Activated naive CD4-positive, alpha-beta T cell treated with anti-CD3 and anti-CD28 coated beads for 36 hours (primary cell): ENCODE measurements around the gene TOM1L2. TPM values are rescaled to one million over a fixed set of nuclear protein-coding genes. Genes with fewer than 3 reads are reported as not detected.

ENCODE experiments used
- CTCF ChIA-PET: fragments of 350-600 bp; sonication (Branson Sonifier 250); formaldehyde crosslinking; loops from one replicate; lab custom pipeline; 2021; ENCODE audit warnings: antibody characterized with exemption; lab: Charles Lee
- DNase-seq: peaks from one replicate; pipeline ENCODE4 v3.0.0-alpha.2; 2020
- H3K27ac Mint-ChIP-seq: one replicate; pipeline ENCODE4 v1.8.0; 2021; ENCODE audit warnings: mild to moderate bottlenecking, mixed read lengths
- H3K27me3 Mint-ChIP-seq: one replicate; pipeline ENCODE4 v1.8.0; 2021; ENCODE audit warnings: low read depth, mixed read lengths
- H3K36me3 Mint-ChIP-seq: one replicate; pipeline ENCODE4 v1.8.0; 2021; ENCODE audit warnings: low read depth, mixed read lengths
- H3K4me1 Mint-ChIP-seq: one replicate; pipeline ENCODE4 v1.8.0; 2021; ENCODE audit warnings: low read depth, mixed read lengths
- H3K4me3 Mint-ChIP-seq: one replicate; pipeline ENCODE4 v1.8.0; 2021; ENCODE audit warnings: mild to moderate bottlenecking, moderate library complexity, mixed read lengths
- H3K9me3 Mint-ChIP-seq: one replicate; pipeline ENCODE4 v1.8.0; 2021; ENCODE audit warnings: mixed read lengths
- intact Hi-C: fragments of 100-400 bp; cut with micrococcal nuclease; formaldehyde crosslinking; loops from one replicate; pipeline ENCODE4 v1.15.1; 2023
- total RNA-seq, 2 experiments: library from RNA; stranded (reverse); gene quantifications; one replicate each; pipeline ENCODE4 v1.2.3, GENCODE V29; 2021

TOM1L2 gene
- total RNA-seq, 2 experiments from 2014 or later: 9.8 to 9.9 TPM

- intact Hi-C loops: no loop called here
- CTCF ChIA-PET: interaction anchor here (1.3 kb wide), 1 partner anchor 40 kb away, joined by 3 read pairs; no protein-coding TSS in a partner anchor
Measured at GRCh38 chr17:17993852-17994251, 21.7 kb upstream of the TOM1L2 start.

GRCh38 chr17:17993366-17993765 lies 21.2 kb upstream of the TOM1L2 start:
- intact Hi-C loops: no loop called here

More at GRCh38 chr17:17993852-17994251, 21.7 kb upstream of the TOM1L2 start:
- Mint-ChIP-seq H3K4me1 (peaks cover 2% of the 10 kb centered on the region), H3K9me3 (no peaks in the 10 kb centered on the region), H3K36me3 (no peaks in the 10 kb centered on the region), H3K4me3 (no peak overlapping the region), H3K27ac (no peak overlapping the region), H3K27me3 (no peaks in the 10 kb centered on the region)
- DNase-seq: no peak

GRCh38 chr17:17990282-17990681 lies 18.1 kb upstream of the TOM1L2 start:
- Mint-ChIP-seq H3K27ac (no peak overlapping the region), H3K9me3 (no peaks in the 10 kb centered on the region)

More at GRCh38 chr17:17993366-17993765, 21.2 kb upstream of the TOM1L2 start:
- peaks cover 2% of the 10 kb centered on the region for H3K4me1 Mint-ChIP-seq
- no peaks in the 10 kb centered on the region for H3K9me3 Mint-ChIP-seq
- no peak for DNase-seq
- H3K27ac Mint-ChIP-seq: no peak overlapping the region
- no peaks in the 10 kb centered on the region for H3K27me3 Mint-ChIP-seq
- H3K4me3 Mint-ChIP-seq: no peak overlapping the region
- no peaks in the 10 kb centered on the region for H3K36me3 Mint-ChIP-seq
- CTCF ChIA-PET: interaction anchor here (1.3 kb wide), 1 partner anchor 40 kb away, joined by 3 read pairs; no protein-coding TSS in a partner anchor

GRCh38 chr17:17989618-17990017 lies 17.4 kb upstream of the TOM1L2 start:
- CTCF ChIA-PET: no interaction called here
- Mint-ChIP-seq H3K36me3 (no peaks in the 10 kb centered on the region), H3K4me3 (no peak overlapping the region), H3K4me1 (no peaks in the 10 kb centered on the region), H3K9me3 (no peaks in the 10 kb centered on the region), H3K27me3 (no peaks in the 10 kb centered on the region), H3K27ac (no peak overlapping the region)
- intact Hi-C loops: no loop called here
- DNase-seq: no peak

More at GRCh38 chr17:17990282-17990681, 18.1 kb upstream of the TOM1L2 start:
- H3K36me3 Mint-ChIP-seq: no peaks in the 10 kb centered on the region
- intact Hi-C loops: no loop called here
- DNase-seq: no peak
- H3K4me3 Mint-ChIP-seq: no peak overlapping the region
- no peaks in the 10 kb centered on the region for H3K27me3 Mint-ChIP-seq
- H3K4me1 Mint-ChIP-seq: peaks cover 2% of the 10 kb centered on the region
- CTCF ChIA-PET: no interaction called here

GRCh38 chr17:17989081-17989480 lies 16.9 kb upstream of the TOM1L2 start:
- Mint-ChIP-seq H3K27ac (no peak overlapping the region), H3K9me3 (no peaks in the 10 kb centered on the region), H3K27me3 (no peaks in the 10 kb centered on the region), H3K4me3 (no peak overlapping the region), H3K4me1 (no peaks in the 10 kb centered on the region), H3K36me3 (no peaks in the 10 kb centered on the region)
- CTCF ChIA-PET: no interaction called here
- intact Hi-C loops: no loop called here
- DNase-seq: no peak

GRCh38 chr17:17988427-17988945 lies 16.3 kb upstream of the TOM1L2 start:
- Mint-ChIP-seq H3K27me3 (no peaks in the 10 kb centered on the region), H3K4me1 (no peaks in the 10 kb centered on the region), H3K9me3 (no peaks in the 10 kb centered on the region), H3K36me3 (no peaks in the 10 kb centered on the region), H3K27ac (no peak overlapping the region), H3K4me3 (no peak overlapping the region)
- CTCF ChIA-PET: no interaction called here
- DNase-seq: no peak
- intact Hi-C loops: no loop called here

- H3K27me3 Mint-ChIP-seq: no peaks in the 10 kb centered on the region
- no peaks in the 10 kb centered on the region for H3K36me3 Mint-ChIP-seq
- H3K4me1 Mint-ChIP-seq: no peaks in the 10 kb centered on the region
- intact Hi-C loops: no loop called here
- CTCF ChIA-PET: no interaction called here
- H3K9me3 Mint-ChIP-seq: no peaks in the 10 kb centered on the region
- H3K27ac Mint-ChIP-seq: no peak overlapping the region
- no peak overlapping the region for H3K4me3 Mint-ChIP-seq
- no peak for DNase-seq
Measured at GRCh38 chr17:17987901-17988300, 15.7 kb upstream of the TOM1L2 start.

GRCh38 chr17:17987187-17987896 lies 15.1 kb upstream of the TOM1L2 start:
- CTCF ChIA-PET: interaction anchor here (0.7 to 0.9 kb wide), 2 partner anchors 62 to 88 kb away, joined by 3 read pairs; no protein-coding TSS in a partner anchor
- intact Hi-C loops: no loop called here
- DNase-seq: no peak
- no peak overlapping the region for H3K27ac Mint-ChIP-seq
- H3K9me3 Mint-ChIP-seq: no peaks in the 10 kb centered on the region
- no peaks in the 10 kb centered on the region for H3K4me1 Mint-ChIP-seq
- H3K27me3 Mint-ChIP-seq: no peaks in the 10 kb centered on the region
- no peak overlapping the region for H3K4me3 Mint-ChIP-seq
- no peaks in the 10 kb centered on the region for H3K36me3 Mint-ChIP-seq

- Mint-ChIP-seq H3K36me3 (no peaks in the 10 kb centered on the region), H3K4me1 (no peaks in the 10 kb centered on the region), H3K27ac (no peak overlapping the region), H3K4me3 (no peak overlapping the region), H3K27me3 (no peaks in the 10 kb centered on the region), H3K9me3 (no peaks in the 10 kb centered on the region)
- DNase-seq: no peak
- CTCF ChIA-PET: interaction anchor here (0.6 to 1.7 kb wide), 7 partner anchors 16 to 66 kb away, joined by 3 to 8 read pairs (median 3); no protein-coding TSS in a partner anchor
- intact Hi-C loops: loop anchor here (2.0 kb wide), 1 partner anchor 47 kb away; no protein-coding TSS in a partner anchor
Measured at GRCh38 chr17:17985555-17985954, 13.4 kb upstream of the TOM1L2 start.

GRCh38 chr17:17985153-17985552 lies 13.0 kb upstream of the TOM1L2 start:
- H3K4me1 Mint-ChIP-seq: no peaks in the 10 kb centered on the region
- intact Hi-C loops: loop anchor here (2.0 kb wide), 1 partner anchor 48 kb away; no protein-coding TSS in a partner anchor
- H3K9me3 Mint-ChIP-seq: no peaks in the 10 kb centered on the region
- H3K36me3 Mint-ChIP-seq: no peaks in the 10 kb centered on the region
- no peak for DNase-seq
- no peak overlapping the region for H3K27ac Mint-ChIP-seq
- H3K4me3 Mint-ChIP-seq: no peak overlapping the region
- CTCF ChIA-PET: interaction anchor here (0.7 to 1.7 kb wide), 5 partner anchors 17 to 66 kb away, joined by 3 to 4 read pairs (median 3); no protein-coding TSS in a partner anchor
- H3K27me3 Mint-ChIP-seq: no peaks in the 10 kb centered on the region

- Mint-ChIP-seq H3K9me3 (no peaks in the 10 kb centered on the region), H3K27ac (no peak overlapping the region), H3K36me3 (no peaks in the 10 kb centered on the region), H3K4me1 (no peaks in the 10 kb centered on the region), H3K27me3 (no peaks in the 10 kb centered on the region), H3K4me3 (no peak overlapping the region)
- intact Hi-C loops: loop anchor here (2.0 kb wide), 1 partner anchor 49 kb away; no protein-coding TSS in a partner anchor
- DNase-seq: no peak
- CTCF ChIA-PET: no interaction called here
Measured at GRCh38 chr17:17983776-17984175, 11.6 kb upstream of the TOM1L2 start.

- no peak for DNase-seq
- no peak overlapping the region for H3K27ac Mint-ChIP-seq
- no peaks in the 10 kb centered on the region for H3K27me3 Mint-ChIP-seq
- no peaks in the 10 kb centered on the region for H3K4me1 Mint-ChIP-seq
- CTCF ChIA-PET: no interaction called here
- no peaks in the 10 kb centered on the region for H3K9me3 Mint-ChIP-seq
- H3K4me3 Mint-ChIP-seq: no peak overlapping the region
- intact Hi-C loops: no loop called here
- H3K36me3 Mint-ChIP-seq: no peaks in the 10 kb centered on the region
Measured at GRCh38 chr17:17983376-17983775, 11.2 kb upstream of the TOM1L2 start.
